ENCODE results near the gene RBM20.
"Not testable (repeated sequence)": the region's sequence is repeated elsewhere in the genome, so short reads cannot be mapped to it uniquely, and the experiment has no call there.

RBM20 gene

GRCh38 chr10:110643653-110644597 is at the start of gene RBM20:
TSS of gene RBM20 (plus strand) at chr10:110644336. CDS start at chr10:110644455, 119 bp downstream.
- DNase-seq (ENCODE audit: low read depth in 2 of 2): no peak

GRCh38 chr10:110597476-110597875 is 46.7 kb upstream of the RBM20 start:
- DNase-seq (ENCODE audit: low read depth in 2 of 2): no peak

- DNase-seq (ENCODE audit: low read depth in 2 of 2): peak in 1 of 2 donors; percentile 21
These were observed 43.5 kb upstream of the RBM20 start for GRCh38 chr10:110600487-110601101.

- no peak for DNase-seq (ENCODE audit: low read depth in 2 of 2)
These were observed 42.6 kb upstream of the RBM20 start for GRCh38 chr10:110601581-110601980.

- DNase-seq (ENCODE audit: low read depth in 2 of 2): no peak
These were observed 36.0 kb upstream of the RBM20 start for GRCh38 chr10:110608087-110608486.

- DNase-seq (ENCODE audit: low read depth in 2 of 2): no peak
These were observed 34.5 kb upstream of the RBM20 start for GRCh38 chr10:110609605-110610004.

GRCh38 chr10:110610308-110610774 is 33.8 kb upstream of the RBM20 start:
- DNase-seq (ENCODE audit: low read depth in 2 of 2): peak in 1 of 2 donors; percentile 47

- not testable (repeated sequence) for DNase-seq (ENCODE audit: low read depth in 2 of 2)
These were observed 33.4 kb upstream of the RBM20 start for GRCh38 chr10:110610781-110611180.

GRCh38 chr10:110612087-110612486 is 32.0 kb upstream of the RBM20 start:
- no peak for DNase-seq (ENCODE audit: low read depth in 2 of 2)

GRCh38 chr10:110612629-110613028 is 31.5 kb upstream of the RBM20 start:
- no peak for DNase-seq (ENCODE audit: low read depth in 2 of 2)

GRCh38 chr10:110613341-110613995 is 30.7 kb upstream of the RBM20 start:
- peak in 1 of 2 donors; percentile 31 for DNase-seq (ENCODE audit: low read depth in 2 of 2)

- DNase-seq (ENCODE audit: low read depth in 2 of 2): no peak
These were observed 30.1 kb upstream of the RBM20 start for GRCh38 chr10:110613996-110614495.

GRCh38 chr10:110615057-110615747 is 28.9 kb upstream of the RBM20 start:
- DNase-seq (ENCODE audit: low read depth in 2 of 2): no peak

GRCh38 chr10:110616493-110617033 is 27.6 kb upstream of the RBM20 start:
- DNase-seq (ENCODE audit: low read depth in 2 of 2): no peak

- no peak for DNase-seq (ENCODE audit: low read depth in 2 of 2)
These were observed 26.5 kb upstream of the RBM20 start for GRCh38 chr10:110617425-110618229.

GRCh38 chr10:110618230-110618610 is 25.9 kb upstream of the RBM20 start:
- DNase-seq (ENCODE audit: low read depth in 2 of 2): peak; percentile 25 to 40

GRCh38 chr10:110619514-110620397 is 24.4 kb upstream of the RBM20 start:
- DNase-seq (ENCODE audit: low read depth in 2 of 2): no peak

- DNase-seq (ENCODE audit: low read depth in 2 of 2): no peak
These were observed 23.8 kb upstream of the RBM20 start for GRCh38 chr10:110620398-110620719.

- not testable (repeated sequence) for DNase-seq (ENCODE audit: low read depth in 2 of 2)
These were observed 20.8 kb upstream of the RBM20 start for GRCh38 chr10:110623316-110623715.
